Measurements from ENCODE around the gene TBC1D22A.

The TBC1D22A gene

DNA sequence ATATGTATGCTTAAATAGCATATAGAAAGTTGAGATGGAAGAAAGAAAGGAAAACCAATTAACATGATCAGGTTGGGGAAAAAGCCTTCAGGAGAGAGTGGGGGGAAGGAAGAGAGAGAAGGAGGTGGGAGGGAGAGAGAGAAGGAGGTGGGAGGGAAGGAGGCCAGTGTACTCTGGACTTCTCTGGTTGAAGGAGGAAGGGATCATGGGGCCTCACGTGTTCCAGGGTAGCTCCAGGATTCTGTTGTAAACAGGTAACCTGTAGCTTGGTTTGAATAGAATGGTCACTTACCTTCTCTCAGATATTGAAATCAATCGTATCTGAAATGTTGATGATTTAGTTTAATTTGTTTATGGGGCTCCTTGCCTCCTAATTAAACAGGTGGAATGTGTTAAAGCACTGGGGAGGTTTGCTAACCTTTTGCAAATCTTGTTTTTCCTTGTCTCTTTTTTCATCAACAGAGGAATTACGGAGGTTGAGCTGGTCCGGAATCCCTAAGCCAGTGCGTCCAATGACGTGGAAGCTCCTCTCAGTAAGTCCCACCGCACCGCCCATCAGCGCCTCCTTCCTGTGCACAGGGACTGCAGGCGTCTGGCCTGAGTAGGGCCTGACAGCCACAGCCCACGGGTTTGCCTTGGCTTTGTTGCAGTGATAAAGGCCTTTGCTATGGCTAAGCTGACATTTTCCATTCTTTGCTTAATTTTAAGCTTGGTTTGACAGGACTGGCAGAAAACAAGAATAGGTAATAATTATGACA is 115.9 kb downstream of the TBC1D22A start:
- DNase-seq (ENCODE audit: low read depth in 2 of 2) = peak; percentile 8 to 22
- TF ChIP-seq, protein P1, sequence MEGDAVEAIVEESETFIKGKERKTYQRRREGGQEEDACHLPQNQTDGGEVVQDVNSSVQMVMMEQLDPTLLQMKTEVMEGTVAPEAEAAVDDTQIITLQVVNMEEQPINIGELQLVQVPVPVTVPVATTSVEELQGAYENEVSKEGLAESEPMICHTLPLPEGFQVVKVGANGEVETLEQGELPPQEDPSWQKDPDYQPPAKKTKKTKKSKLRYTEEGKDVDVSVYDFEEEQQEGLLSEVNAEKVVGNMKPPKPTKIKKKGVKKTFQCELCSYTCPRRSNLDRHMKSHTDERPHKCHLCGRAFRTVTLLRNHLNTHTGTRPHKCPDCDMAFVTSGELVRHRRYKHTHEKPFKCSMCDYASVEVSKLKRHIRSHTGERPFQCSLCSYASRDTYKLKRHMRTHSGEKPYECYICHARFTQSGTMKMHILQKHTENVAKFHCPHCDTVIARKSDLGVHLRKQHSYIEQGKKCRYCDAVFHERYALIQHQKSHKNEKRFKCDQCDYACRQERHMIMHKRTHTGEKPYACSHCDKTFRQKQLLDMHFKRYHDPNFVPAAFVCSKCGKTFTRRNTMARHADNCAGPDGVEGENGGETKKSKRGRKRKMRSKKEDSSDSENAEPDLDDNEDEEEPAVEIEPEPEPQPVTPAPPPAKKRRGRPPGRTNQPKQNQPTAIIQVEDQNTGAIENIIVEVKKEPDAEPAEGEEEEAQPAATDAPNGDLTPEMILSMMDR (IDR thresholded peaks at IDR 0.05; ENCODE audit: low read depth, low read length) = no peak
- H3K4me3 ChIP-seq (replicated peaks in 1 of 2; ENCODE audit: low read depth in 2 of 2, low read length in 2 of 2) = no peak overlapping the region

DNA sequence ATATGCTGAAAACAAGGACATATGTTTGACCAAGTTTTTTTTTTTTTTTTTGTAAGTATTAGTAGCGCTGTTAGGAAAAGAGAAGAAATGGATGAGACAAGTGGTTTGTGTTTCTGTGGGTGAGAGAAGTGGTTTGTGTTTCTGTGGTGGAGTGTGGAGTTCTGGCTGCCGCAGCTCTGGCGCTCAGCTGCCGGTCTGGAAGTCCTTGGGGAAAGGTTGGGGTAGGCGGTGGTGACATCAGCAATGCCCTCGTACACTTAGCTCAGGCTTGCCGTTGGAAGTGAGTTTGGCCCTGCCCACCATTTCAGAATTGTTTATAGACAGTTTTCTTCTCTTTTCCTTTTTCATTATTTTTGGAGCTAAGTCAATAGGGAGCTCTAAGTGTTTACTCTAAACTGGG is 116.6 kb downstream of the TBC1D22A start:
- TF ChIP-seq, protein P1 (IDR thresholded peaks at IDR 0.05; ENCODE audit: low read depth, low read length) = no peak
- H3K4me3 ChIP-seq (replicated peaks in 1 of 2; ENCODE audit: low read depth in 2 of 2, low read length in 2 of 2) = no peak overlapping the region
- peak; percentile 27 to 31 for DNase-seq (ENCODE audit: low read depth in 2 of 2)

DNA sequence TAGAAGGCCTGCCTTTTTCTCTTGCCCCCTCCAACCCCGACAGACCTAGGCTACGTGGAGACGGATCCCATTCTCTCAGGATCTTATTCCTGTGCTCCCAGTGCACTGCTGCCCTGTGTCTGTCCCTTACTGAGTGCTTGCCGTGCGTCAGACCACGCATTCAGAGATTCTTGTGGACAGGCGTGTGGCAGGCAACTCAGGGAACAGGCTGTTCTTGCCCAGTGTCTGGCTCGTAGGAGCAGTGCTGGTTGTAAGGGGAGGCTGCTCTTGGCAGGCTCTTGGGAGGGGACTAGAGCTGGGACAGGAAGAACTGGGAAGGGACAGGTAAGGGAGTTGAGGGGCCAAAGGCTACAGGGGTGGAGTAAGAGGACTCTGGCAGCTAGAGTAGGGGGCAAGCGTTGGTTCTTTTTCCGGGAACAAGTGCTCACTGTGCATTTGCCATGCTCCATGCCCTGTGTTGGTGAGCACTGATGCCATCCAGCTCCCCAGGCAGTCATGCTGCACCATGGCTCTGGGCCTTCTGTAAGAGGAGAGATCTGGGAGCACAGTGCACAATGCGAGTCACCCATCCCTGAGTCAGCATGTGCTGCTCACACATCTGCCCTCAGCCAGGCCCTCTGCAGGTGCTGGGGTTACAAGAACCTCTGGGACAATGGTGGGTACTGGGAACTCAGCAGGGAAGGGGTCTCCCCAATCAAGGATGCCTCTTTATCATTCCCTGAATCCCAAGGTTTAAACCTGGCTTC is 119.1 kb downstream of the TBC1D22A start:
- TF ChIP-seq, protein P1 (IDR thresholded peaks at IDR 0.05; ENCODE audit: low read depth, low read length) = no peak
- peak in 1 of 2 donors; percentile 46 for DNase-seq (ENCODE audit: low read depth in 2 of 2)

DNA sequence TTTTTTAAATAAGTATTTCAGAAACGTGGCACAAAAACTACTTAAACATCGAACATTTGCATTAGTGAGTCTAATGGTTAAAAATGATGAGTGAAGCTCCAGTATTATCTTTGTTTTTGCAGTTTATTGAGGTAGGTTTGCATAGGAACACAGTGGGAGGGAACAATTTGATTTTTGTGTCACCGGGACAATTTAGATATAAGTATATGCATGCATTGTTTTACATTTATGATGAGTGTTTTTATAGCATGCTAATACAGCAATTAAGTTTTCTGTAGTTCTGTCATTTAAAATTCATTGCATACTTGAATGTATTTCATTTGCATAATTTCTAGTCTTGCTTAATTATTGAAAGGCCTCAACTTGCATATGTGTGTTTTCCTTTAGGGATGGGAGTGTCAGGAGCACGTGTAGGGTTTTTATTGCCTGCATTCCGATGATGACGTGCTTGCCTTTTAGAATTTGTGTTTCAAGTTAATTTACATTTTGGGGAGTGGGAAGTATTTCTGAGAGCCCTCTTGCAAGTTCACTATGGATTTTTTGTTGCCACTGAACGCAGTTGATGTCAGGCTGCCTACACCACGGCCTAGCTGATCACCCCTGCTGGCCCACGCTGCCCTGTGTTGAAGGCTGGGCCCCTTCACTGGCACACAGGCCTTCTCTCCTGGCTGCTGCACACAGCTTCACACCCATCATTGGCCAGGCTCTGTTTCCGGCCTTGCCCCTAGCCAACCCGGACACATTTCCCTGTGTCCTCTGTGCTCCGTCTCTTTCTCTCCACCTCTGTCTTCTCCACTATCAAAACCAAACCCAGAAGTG is 120.9 kb downstream of the TBC1D22A start:
- TF ChIP-seq, protein P1 (IDR thresholded peaks at IDR 0.05; ENCODE audit: low read depth, low read length) = no peak
- H3K4me3 ChIP-seq (replicated peaks in 1 of 2; ENCODE audit: low read depth in 2 of 2, low read length in 2 of 2) = no peak overlapping the region
- DNase-seq (ENCODE audit: low read depth in 2 of 2) = no peak

More for the DNA sequence above, 119.1 kb downstream of the TBC1D22A start:
- H3K4me3 ChIP-seq (replicated peaks in 1 of 2; ENCODE audit: low read depth in 2 of 2, low read length in 2 of 2) = no peak overlapping the region

DNA sequence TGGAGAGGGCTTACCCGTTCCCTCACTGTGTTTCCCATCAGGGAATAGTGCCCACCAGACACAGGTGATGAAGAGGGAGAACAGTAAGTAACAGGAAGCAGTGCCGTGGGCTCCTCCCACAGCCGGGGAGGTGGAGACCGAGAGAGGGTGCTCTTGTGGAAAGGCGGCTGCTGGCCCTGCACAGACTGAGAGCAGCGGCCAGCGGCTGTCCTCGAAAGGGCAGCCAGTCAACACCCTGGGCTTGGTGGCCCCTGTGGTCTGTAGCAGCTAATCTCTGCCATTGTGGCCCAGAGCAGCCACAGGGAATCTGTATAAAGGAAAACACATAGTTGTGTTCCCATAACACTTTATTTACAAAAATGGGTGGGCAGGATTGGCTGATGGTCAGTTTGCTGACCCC is 121.9 kb downstream of the TBC1D22A start:
- TF ChIP-seq, protein P1 (IDR thresholded peaks at IDR 0.05; ENCODE audit: low read depth, low read length) = no peak
- no peak for DNase-seq (ENCODE audit: low read depth in 2 of 2)
- no peak overlapping the region for H3K4me3 ChIP-seq (replicated peaks in 1 of 2; ENCODE audit: low read depth in 2 of 2, low read length in 2 of 2)

DNA sequence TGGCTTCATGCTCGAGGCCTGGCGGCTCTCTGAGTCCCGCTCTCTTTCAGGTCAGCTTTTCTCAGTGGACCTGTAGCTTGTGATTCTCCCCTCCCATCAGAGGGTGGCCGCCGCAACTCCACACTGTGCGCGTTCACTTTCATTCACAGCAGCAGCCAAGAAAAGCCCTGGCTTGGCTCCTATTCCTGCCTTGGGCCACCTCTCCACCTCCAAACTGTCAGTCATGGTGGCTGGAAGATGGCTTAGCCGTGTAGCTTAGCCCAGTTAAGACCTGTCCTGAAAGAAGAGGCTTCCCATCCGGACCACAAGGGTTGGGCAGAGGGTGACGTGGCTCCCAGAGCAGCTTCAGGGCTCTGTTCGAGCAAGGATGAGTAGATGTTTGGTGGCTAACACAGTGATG is 125.5 kb downstream of the TBC1D22A start:
- H3K4me3 ChIP-seq (replicated peaks in 1 of 2; ENCODE audit: low read depth in 2 of 2, low read length in 2 of 2) = no peak overlapping the region
- TF ChIP-seq, protein P1 (IDR thresholded peaks at IDR 0.05; ENCODE audit: low read depth, low read length) = no peak
- no peak for DNase-seq (ENCODE audit: low read depth in 2 of 2)
